Glutamatergic neuron (in vitro differentiated cells): ENCODE data around the gene ERGIC1. TPM values are rescaled to one million over a fixed set of nuclear protein-coding genes. Genes with fewer than 3 reads are reported as not detected.

ENCODE experiments used
- DNase-seq: peaks from one replicate; pipeline ENCODE4 v3.0.0; 2022
- H3K27ac Mint-ChIP-seq: one replicate; pipeline ENCODE4 v1.8.0; 2020; ENCODE audit warnings: mild to moderate bottlenecking, mixed read lengths, inconsistent platforms; ENCODE audit not compliant: unreplicated experiment
- H3K27me3 Mint-ChIP-seq: one replicate; pipeline ENCODE4 v1.8.0; 2020; ENCODE audit warnings: mild to moderate bottlenecking, moderate library complexity, mixed read lengths, inconsistent platforms; ENCODE audit not compliant: unreplicated experiment
- H3K36me3 Mint-ChIP-seq: one replicate; pipeline ENCODE4 v1.8.0; 2020; ENCODE audit warnings: mild to moderate bottlenecking, mixed read lengths, inconsistent platforms; ENCODE audit not compliant: unreplicated experiment
- H3K4me1 Mint-ChIP-seq: one replicate; pipeline ENCODE4 v1.8.0; 2020; ENCODE audit warnings: mild to moderate bottlenecking, low read depth, mixed read lengths, inconsistent platforms; ENCODE audit not compliant: unreplicated experiment
- H3K4me3 Mint-ChIP-seq: one replicate; pipeline ENCODE4 v1.8.0; 2020; ENCODE audit warnings: mild to moderate bottlenecking, mixed read lengths, inconsistent platforms; ENCODE audit not compliant: unreplicated experiment
- H3K9me3 Mint-ChIP-seq: one replicate; pipeline ENCODE4 v1.8.0; 2020; ENCODE audit warnings: mild to moderate bottlenecking, moderate library complexity, mixed read lengths, inconsistent platforms; ENCODE audit not compliant: unreplicated experiment
- CTCF ChIP-seq: fragments of 200-600 bp; sonication (generic); IDR thresholded peaks from one replicate; pipeline ENCODE4 v1.5.0; 2021; ENCODE audit not compliant: partially characterized antibody, unreplicated experiment
- total RNA-seq: library from RNA; stranded (reverse); fragmentation: NEBNext Ultra II Directional; extraction: Animal tissue kit (Norgen Biotek cat#: 25700); gene quantifications from one replicate; pipeline ENCODE4 v1.2.1, GENCODE V29; 2021; ENCODE audit not compliant: unreplicated experiment

Gene ERGIC1
- total RNA-seq, 1 donor from 2014 or later, result 76.2 TPM

DNA sequence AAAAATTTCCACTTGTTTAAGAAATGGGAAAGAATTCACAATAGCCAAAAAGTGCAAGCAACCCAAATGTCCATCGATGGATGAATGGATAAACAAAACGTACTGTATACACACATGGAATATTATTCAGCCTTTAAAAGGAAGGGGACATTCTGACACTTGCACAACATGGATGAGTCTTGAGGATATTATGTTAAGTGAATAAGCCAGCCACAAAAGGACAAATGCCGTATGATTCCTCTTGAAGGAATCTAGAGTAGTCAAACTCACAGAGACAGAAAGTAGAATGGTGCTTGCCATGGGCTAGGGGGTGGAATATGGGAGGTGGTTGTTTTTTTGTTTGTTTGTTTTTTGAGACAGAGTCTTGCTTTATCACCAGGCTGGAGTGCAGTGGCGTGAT, 145.7 kb downstream of the ERGIC1 start:
- TF ChIP-seq CTCF, result no peak
- DNase-seq, result no peak
- Mint-ChIP-seq H3K4me1 (no peaks in the 10 kb centered on the region), H3K4me3 (no peak overlapping the region), H3K27ac (peak overlapping the region; percentile 39), H3K36me3 (no peaks in the 10 kb centered on the region), H3K9me3 (no peaks in the 10 kb centered on the region), H3K27me3 (peaks cover 6% of the 10 kb centered on the region)

DNA sequence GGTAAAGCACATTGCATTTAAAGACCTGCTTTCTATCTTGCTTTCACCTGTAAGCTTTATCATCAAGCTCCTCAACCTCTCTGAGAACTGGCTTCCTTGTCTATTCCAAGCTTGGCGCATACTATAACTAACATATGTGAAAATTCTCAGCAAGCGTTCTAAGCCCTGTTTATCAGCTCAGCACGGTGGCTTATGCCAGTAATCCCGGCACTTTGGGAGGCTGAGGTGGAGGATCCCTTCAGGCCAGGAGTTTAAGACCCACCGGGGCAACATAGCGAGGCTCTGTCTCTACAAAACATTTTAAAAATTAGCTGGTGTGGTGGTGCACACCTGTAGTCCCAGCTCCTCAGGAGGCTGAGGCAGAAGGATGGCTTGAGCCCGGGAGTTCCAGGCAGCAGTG, 147.9 kb downstream of the ERGIC1 start:
- Mint-ChIP-seq H3K4me3 (no peak overlapping the region), H3K27me3 (peaks cover 4% of the 10 kb centered on the region), H3K9me3 (no peaks in the 10 kb centered on the region), H3K4me1 (peaks cover 5% of the 10 kb centered on the region), H3K36me3 (no peaks in the 10 kb centered on the region), H3K27ac (no peak overlapping the region)
- no peak for TF ChIP-seq CTCF
- no peak for DNase-seq

- TF ChIP-seq CTCF, result no peak
- Mint-ChIP-seq H3K4me3 (peak within 1 kb of the TSS; percentile 98), H3K27ac (peak within 1 kb of the TSS; percentile 99), H3K4me1 (peaks cover 5% of the 10 kb centered on the region), H3K9me3 (no peaks in the 10 kb centered on the region), H3K27me3 (peaks cover 4% of the 10 kb centered on the region), H3K36me3 (no peaks in the 10 kb centered on the region)
- DNase-seq, result peak; percentile 99
Measured at GRCh38 chr5:172983542-172984243, 149.6 kb downstream of the ERGIC1 start, which contains the start of gene ATP6V0E1. Gene ATP6V0E1, plus strand, starts transcription at chr5:172983771. Its CDS starts 90 bp downstream, at chr5:172983861.

GRCh38 chr5:172984244-172984953, 150.3 kb downstream of the ERGIC1 start:
- peak; percentile 74 for DNase-seq
- Mint-ChIP-seq H3K27me3 (peaks cover 4% of the 10 kb centered on the region), H3K9me3 (no peaks in the 10 kb centered on the region), H3K27ac (peak overlapping the region; percentile 99), H3K4me1 (peaks cover 8% of the 10 kb centered on the region), H3K4me3 (peak overlapping the region; percentile 98), H3K36me3 (no peaks in the 10 kb centered on the region)
- TF ChIP-seq CTCF, result peak; percentile 37

GRCh38 chr5:172985596-172985995, 151.5 kb downstream of the ERGIC1 start:
- no peak for TF ChIP-seq CTCF
- peaks cover 8% of the 10 kb centered on the region for H3K4me1 Mint-ChIP-seq
- peak overlapping the region; percentile 85 for H3K4me3 Mint-ChIP-seq
- H3K36me3 Mint-ChIP-seq, result no peaks in the 10 kb centered on the region
- H3K27ac Mint-ChIP-seq, result peak overlapping the region; percentile 68
- DNase-seq, result no peak
- peaks cover 4% of the 10 kb centered on the region for H3K27me3 Mint-ChIP-seq
- no peaks in the 10 kb centered on the region for H3K9me3 Mint-ChIP-seq
